Naive thymus-derived CD4-positive, alpha-beta T cell (primary cell): ENCODE measurements around the gene CCSER1. TPM values are rescaled to one million over a fixed set of nuclear protein-coding genes. Genes with fewer than 3 reads are reported as not detected.

ENCODE experiments used
- ATAC-seq: fragments of 150-1000 bp; cut with Tn5 transposase; 2 replicates; pipeline ENCODE4 v1.10.0; 2021; ENCODE audit warnings: mild to moderate bottlenecking, moderate library complexity
- CTCF ChIA-PET: fragments of 350-600 bp; sonication (Branson Sonifier 250); formaldehyde crosslinking; loops from one replicate; lab custom pipeline; 2021; ENCODE audit warnings: antibody characterized with exemption; lab: Charles Lee
- POLR2A ChIA-PET: fragments of 350-600 bp; sonication (Branson Sonifier 250); formaldehyde crosslinking; loops from one replicate; lab custom pipeline; 2021; ENCODE audit warnings: antibody characterized with exemption, inconsistent platforms; lab: Charles Lee
- DNase-seq, 9 donors: peaks; one replicate each; pipeline versions ENCODE4 v3.0.0 to v3.0.0-alpha.2; 2020 to 2022; ENCODE audit warnings: mixed read lengths in 1 of 9
- H3K27ac ChIP-seq: one replicate; pipeline ENCODE4 v1.7.0; 2013; ENCODE audit warnings: mild to moderate bottlenecking, low read depth, low read length, moderate library complexity
- H3K27me3 ChIP-seq, 2 donors: one replicate each; pipeline ENCODE4 v1.7.0; 2013; ENCODE audit warnings: low read length in 2 of 2, mild to moderate bottlenecking in 2 of 2, moderate library complexity in 2 of 2; ENCODE audit not compliant: control insufficient read depth in 2 of 2, insufficient read depth in 2 of 2
- H3K36me3 ChIP-seq, 3 experiments: 1 replicate in 2 of 3; 2 replicates in 1 of 3; pipeline ENCODE4 v1.7.0; 2013; ENCODE audit warnings: low read length in 3 of 3, mild to moderate bottlenecking in 3 of 3, moderate library complexity in 1 of 3; ENCODE audit not compliant: insufficient read depth in 3 of 3, control insufficient read depth in 2 of 3
- H3K4me1 ChIP-seq, 2 donors: one replicate each; pipeline ENCODE4 v1.7.0; 2013; ENCODE audit warnings: low read length in 2 of 2, mild to moderate bottlenecking in 2 of 2, moderate library complexity in 1 of 2; ENCODE audit not compliant: control insufficient read depth in 2 of 2, insufficient read depth in 2 of 2
- H3K4me3 ChIP-seq: 2 replicates; pipeline ENCODE4 v1.7.0; 2013; ENCODE audit warnings: mild to moderate bottlenecking, low read length
- H3K9me3 ChIP-seq, 3 experiments: 1 replicate in 2 of 3; 2 replicates in 1 of 3; pipeline ENCODE4 v1.7.0; 2013; ENCODE audit warnings: low read length in 3 of 3; ENCODE audit not compliant: control insufficient read depth in 2 of 3
- H3K27ac Mint-ChIP-seq, 9 donors: one replicate each; pipeline ENCODE4 v1.8.0; 2020 to 2022; ENCODE audit warnings: mixed read lengths in 9 of 9, mild to moderate bottlenecking in 8 of 9, moderate library complexity in 5 of 9, inconsistent platforms in 2 of 9
- H3K27me3 Mint-ChIP-seq, 5 donors: one replicate each; pipeline ENCODE4 v1.8.0; 2021 to 2022; ENCODE audit warnings: mixed read lengths in 5 of 5, mild to moderate bottlenecking in 1 of 5
- H3K36me3 Mint-ChIP-seq, 5 donors: one replicate each; pipeline ENCODE4 v1.8.0; 2020 to 2022; ENCODE audit warnings: mixed read lengths in 5 of 5, mild to moderate bottlenecking in 3 of 5, inconsistent platforms in 1 of 5
- H3K4me1 Mint-ChIP-seq, 7 donors: one replicate each; pipeline ENCODE4 v1.8.0; 2020 to 2022; ENCODE audit warnings: mixed read lengths in 7 of 7, mild to moderate bottlenecking in 3 of 7, inconsistent platforms in 1 of 7
- H3K4me3 Mint-ChIP-seq, 10 donors: one replicate each; pipeline ENCODE4 v1.8.0; 2020 to 2022; ENCODE audit warnings: mild to moderate bottlenecking in 10 of 10, mixed read lengths in 10 of 10, moderate library complexity in 6 of 10, inconsistent platforms in 2 of 10
- H3K9me3 Mint-ChIP-seq, 11 donors: one replicate each; pipeline ENCODE4 v1.8.0; 2020 to 2022; ENCODE audit warnings: mixed read lengths in 11 of 11, mild to moderate bottlenecking in 4 of 11, inconsistent platforms in 1 of 11, moderate library complexity in 1 of 11
- intact Hi-C, 2 donors: fragments of 100-400 bp; cut with micrococcal nuclease; formaldehyde crosslinking; loops; one replicate each; pipeline ENCODE4 v1.15.1; 2023
- polyA plus RNA-seq, 2 donors: library from polyadenylated mRNA; unstranded; fragments of 300-500 nt; fragmentation: Illumina TruSeq; gene quantifications; one replicate each; pipeline ENCODE4 v1.2.3, GENCODE V29; 2021
- total RNA-seq, 6 experiments: library from RNA in 5 of 6; stranded (reverse) in 5 of 6; gene quantifications; 1 replicate in 5 of 6; 2 replicates in 1 of 6; pipeline ENCODE4 v1.2.3 and lab custom pipeline; 2021 to 2026

The CCSER1 gene
- total and polyA plus RNA-seq, 7 experiments from 2014 or later: 0.30 to 4.0 (median 1.4) TPM; not detected in 3

DNA sequence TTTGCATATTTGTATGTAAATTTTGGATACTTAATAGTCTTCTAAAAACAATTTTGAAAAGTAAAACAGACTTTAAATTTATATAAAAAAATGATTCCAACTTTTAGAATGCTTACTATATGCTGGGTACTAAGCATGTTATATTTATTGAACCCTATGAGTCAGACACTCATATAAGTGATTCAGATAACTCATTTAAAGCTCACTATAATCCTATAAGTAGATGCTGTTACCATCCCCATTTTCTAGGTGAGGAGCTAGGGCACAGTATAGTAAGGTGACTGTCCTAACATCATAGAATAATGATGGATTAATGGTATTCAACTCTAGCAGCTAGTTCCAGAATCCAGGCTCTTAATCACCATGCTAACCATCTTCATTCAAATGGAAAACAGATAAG lies 1299.5 kb downstream of the CCSER1 start:
- DNase-seq (no peak), ATAC-seq (no peak)
- no peaks in the 10 kb centered on the region for H3K36me3 ChIP-seq
- H3K27ac Mint-ChIP-seq: no peak overlapping the region
- H3K4me1 Mint-ChIP-seq: no peaks in the 10 kb centered on the region
- intact Hi-C loops: no loop called here
- H3K9me3 ChIP-seq: no peaks in the 10 kb centered on the region
- no peaks in the 10 kb centered on the region for H3K4me1 ChIP-seq
- H3K27ac ChIP-seq: no peak overlapping the region
- H3K27me3 Mint-ChIP-seq: no peaks in the 10 kb centered on the region
- H3K36me3 Mint-ChIP-seq: no peaks in the 10 kb centered on the region
- POLR2A ChIA-PET: no interaction called here
- H3K4me3 Mint-ChIP-seq: no peak overlapping the region
- CTCF ChIA-PET: interaction anchor here (0.6 kb wide), 1 partner anchor 1913 kb away, joined by 3 read pairs; no protein-coding TSS in a partner anchor
- peaks cover 0 to 8% (median 4%) of the 10 kb centered on the region in 11 donors for H3K9me3 Mint-ChIP-seq
- no peak overlapping the region for H3K4me3 ChIP-seq
- no peaks in the 10 kb centered on the region for H3K27me3 ChIP-seq

DNA sequence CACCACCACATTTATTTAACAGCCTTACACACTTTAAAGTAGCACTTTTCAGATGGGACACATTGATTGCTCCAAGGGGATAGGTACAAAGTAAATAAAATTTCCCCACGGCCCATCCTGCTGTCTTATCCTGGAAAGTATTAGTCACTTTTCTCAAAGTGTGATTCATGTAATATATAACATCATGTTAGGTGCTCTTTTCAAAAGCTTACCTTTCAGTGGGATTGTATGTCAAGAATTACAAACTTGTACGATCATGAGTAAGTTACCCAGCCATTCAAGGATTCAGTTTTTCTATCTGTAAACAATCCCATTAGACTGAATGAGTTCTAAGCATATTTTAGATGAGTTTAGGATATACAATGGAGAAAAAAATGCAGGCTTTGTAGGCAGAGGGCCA lies 1300.0 kb downstream of the CCSER1 start:
- H3K4me3 ChIP-seq: no peak overlapping the region
- no peak overlapping the region for H3K27ac ChIP-seq
- CTCF ChIA-PET: interaction anchor here (0.6 kb wide), 1 partner anchor 1914 kb away, joined by 3 read pairs; no protein-coding TSS in a partner anchor
- no peaks in the 10 kb centered on the region for H3K9me3 ChIP-seq
- Mint-ChIP-seq H3K4me1 (no peaks in the 10 kb centered on the region), H3K27ac (no peak overlapping the region), H3K36me3 (no peaks in the 10 kb centered on the region), H3K27me3 (no peaks in the 10 kb centered on the region), H3K9me3 (peaks cover 1 to 13% (median 4%) of the 10 kb centered on the region in 11 donors), H3K4me3 (no peak overlapping the region)
- no peaks in the 10 kb centered on the region for H3K36me3 ChIP-seq
- intact Hi-C loops: no loop called here
- no peaks in the 10 kb centered on the region for H3K4me1 ChIP-seq
- no peaks in the 10 kb centered on the region for H3K27me3 ChIP-seq
- ATAC-seq (no peak), DNase-seq (no peak)
- POLR2A ChIA-PET: no interaction called here

DNA sequence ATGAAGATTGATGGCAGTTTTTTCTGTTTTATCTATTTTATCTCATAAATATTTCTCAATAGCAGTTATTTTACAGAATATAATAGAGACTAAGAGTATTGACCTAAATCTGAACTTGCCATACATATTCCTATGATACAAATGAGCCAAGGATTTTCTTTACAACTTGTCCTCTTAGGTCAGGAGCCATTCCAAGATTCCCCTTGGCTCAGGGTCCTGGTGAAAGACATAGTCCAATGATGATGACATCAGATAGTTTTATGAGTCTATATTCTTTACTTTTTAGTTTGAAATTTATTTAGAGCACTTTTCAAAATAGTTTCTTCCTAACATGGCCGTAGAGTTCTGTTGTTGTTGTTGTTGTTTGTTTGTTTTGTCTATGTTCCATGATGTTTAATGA lies 1307.4 kb downstream of the CCSER1 start:
- no peak for ATAC-seq
- Histone ChIP-seq H3K4me1 (no peaks in the 10 kb centered on the region), H3K36me3 (no peaks in the 10 kb centered on the region), H3K9me3 (no peaks in the 10 kb centered on the region), H3K27ac (no peak overlapping the region), H3K27me3 (no peaks in the 10 kb centered on the region), H3K4me3 (no peak overlapping the region)
- Mint-ChIP-seq H3K27me3 (no peaks in the 10 kb centered on the region), H3K4me1 (no peaks in the 10 kb centered on the region), H3K27ac (no peak overlapping the region), H3K4me3 (no peak overlapping the region), H3K9me3 (peaks cover 0 to 25% (median 8%) of the 10 kb centered on the region in 11 donors), H3K36me3 (peaks cover 0 to 4% (median 0%) of the 10 kb centered on the region in 5 donors)
- DNase-seq: no peak
- POLR2A ChIA-PET: no interaction called here
- intact Hi-C loops: no loop called here
- CTCF ChIA-PET: no interaction called here

DNA sequence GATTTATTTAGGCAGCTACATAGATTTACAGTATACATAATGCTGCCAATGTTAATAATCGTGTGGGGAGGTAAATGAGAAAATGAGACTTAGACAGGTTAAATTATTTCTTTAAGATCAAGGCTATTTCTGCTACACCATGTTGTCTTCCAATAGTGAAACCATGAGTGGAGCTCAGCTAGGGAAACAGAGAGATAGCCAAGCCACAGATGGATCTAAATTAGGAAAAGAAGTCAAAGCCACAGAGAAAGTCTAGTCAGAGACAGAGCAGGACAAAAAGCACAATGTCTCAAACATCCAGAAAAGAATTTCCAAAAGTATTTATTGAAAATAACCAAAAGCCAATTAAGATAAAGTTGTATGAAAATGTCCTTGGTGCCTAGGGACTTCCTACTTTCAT lies 1309.4 kb downstream of the CCSER1 start:
- H3K9me3 Mint-ChIP-seq: peaks cover 2 to 25% (median 10%) of the 10 kb centered on the region in 11 donors
- DNase-seq (no peak), ATAC-seq (no peak)
- H3K4me1 ChIP-seq: no peaks in the 10 kb centered on the region
- CTCF ChIA-PET: no interaction called here
- H3K4me3 ChIP-seq: no peak overlapping the region
- no peaks in the 10 kb centered on the region for H3K36me3 ChIP-seq
- POLR2A ChIA-PET: no interaction called here
- H3K27ac Mint-ChIP-seq: no peak overlapping the region
- peaks cover 0 to 4% (median 0%) of the 10 kb centered on the region in 5 donors for H3K36me3 Mint-ChIP-seq
- H3K4me3 Mint-ChIP-seq: no peak overlapping the region
- intact Hi-C loops: no loop called here
- H3K27ac ChIP-seq: no peak overlapping the region
- no peaks in the 10 kb centered on the region for H3K4me1 Mint-ChIP-seq
- no peaks in the 10 kb centered on the region for H3K27me3 Mint-ChIP-seq
- no peaks in the 10 kb centered on the region for H3K27me3 ChIP-seq
- no peaks in the 10 kb centered on the region for H3K9me3 ChIP-seq

DNA sequence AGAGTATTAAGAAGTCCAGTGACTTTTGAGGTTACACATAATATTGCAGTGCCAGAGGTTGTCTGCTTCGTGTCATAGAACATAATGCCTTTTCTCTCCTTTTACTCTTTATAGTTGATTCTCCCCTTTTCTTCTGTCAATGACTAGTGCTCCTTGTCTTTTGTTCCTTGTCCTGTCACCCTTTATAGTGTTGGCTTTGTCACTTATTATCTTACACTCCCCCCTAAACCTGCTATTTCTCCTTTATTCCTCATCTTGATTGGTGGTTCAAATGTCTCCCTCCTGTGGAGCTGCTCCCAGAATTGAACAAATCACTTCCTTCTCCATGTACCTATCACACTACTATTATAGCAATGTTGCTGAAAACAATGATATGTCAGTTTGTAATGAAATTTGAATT lies 1320.0 kb downstream of the CCSER1 start:
- no peak overlapping the region for H3K27ac Mint-ChIP-seq
- Histone ChIP-seq H3K9me3 (no peaks in the 10 kb centered on the region), H3K36me3 (no peaks in the 10 kb centered on the region), H3K27ac (no peak overlapping the region), H3K4me1 (no peaks in the 10 kb centered on the region), H3K27me3 (no peaks in the 10 kb centered on the region), H3K4me3 (no peak overlapping the region)
- ChIA-PET POLR2A (no interaction called here), CTCF (no interaction called here)
- peaks cover 3 to 24% (median 9%) of the 10 kb centered on the region in 11 donors for H3K9me3 Mint-ChIP-seq
- H3K36me3 Mint-ChIP-seq: no peaks in the 10 kb centered on the region
- DNase-seq (no peak), ATAC-seq (no peak)
- intact Hi-C loops: no loop called here
- H3K27me3 Mint-ChIP-seq: no peaks in the 10 kb centered on the region
- H3K4me3 Mint-ChIP-seq: no peak overlapping the region
- H3K4me1 Mint-ChIP-seq: no peaks in the 10 kb centered on the region

DNA sequence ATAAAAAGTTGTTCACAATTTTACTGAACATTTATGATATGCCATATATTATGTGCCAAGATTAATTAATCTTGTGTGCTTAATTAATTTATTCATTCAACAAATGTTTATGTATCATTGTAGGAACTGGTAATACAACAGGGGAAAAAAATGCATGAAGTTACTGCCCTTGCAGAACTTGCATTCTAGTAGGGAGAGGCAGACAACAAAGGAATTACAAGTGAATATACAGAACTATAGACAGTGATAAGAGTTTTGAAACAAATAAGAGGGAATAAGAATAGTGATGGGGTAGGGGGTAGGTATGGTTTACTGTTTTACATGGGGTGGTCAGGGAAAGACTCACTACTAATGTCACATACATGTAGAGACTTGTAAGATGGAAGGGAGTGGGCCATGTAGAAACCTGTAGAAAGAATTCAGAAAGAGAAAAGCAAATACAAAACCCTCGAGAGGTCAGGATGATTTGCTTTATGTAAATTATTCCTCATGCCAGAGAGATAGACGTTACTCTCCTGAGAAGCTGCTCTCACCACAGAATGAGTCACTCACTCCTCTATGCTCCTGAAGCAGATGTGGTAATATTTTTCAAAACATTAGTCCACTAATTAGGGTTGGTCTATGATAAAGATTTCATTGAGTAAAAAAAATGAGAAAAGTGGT lies 1321.6 kb downstream of the CCSER1 start:
- Mint-ChIP-seq H3K4me1 (no peaks in the 10 kb centered on the region), H3K9me3 (peaks cover 1 to 24% (median 10%) of the 10 kb centered on the region in 11 donors), H3K36me3 (no peaks in the 10 kb centered on the region), H3K27me3 (no peaks in the 10 kb centered on the region), H3K27ac (no peak overlapping the region), H3K4me3 (no peak overlapping the region)
- POLR2A ChIA-PET: no interaction called here
- no peaks in the 10 kb centered on the region for H3K27me3 ChIP-seq
- ATAC-seq (no peak), DNase-seq (no peak)
- intact Hi-C loops: no loop called here
- no peaks in the 10 kb centered on the region for H3K4me1 ChIP-seq
- no peaks in the 10 kb centered on the region for H3K36me3 ChIP-seq
- H3K27ac ChIP-seq: no peak overlapping the region
- no peak overlapping the region for H3K4me3 ChIP-seq
- CTCF ChIA-PET: no interaction called here
- no peaks in the 10 kb centered on the region for H3K9me3 ChIP-seq

DNA sequence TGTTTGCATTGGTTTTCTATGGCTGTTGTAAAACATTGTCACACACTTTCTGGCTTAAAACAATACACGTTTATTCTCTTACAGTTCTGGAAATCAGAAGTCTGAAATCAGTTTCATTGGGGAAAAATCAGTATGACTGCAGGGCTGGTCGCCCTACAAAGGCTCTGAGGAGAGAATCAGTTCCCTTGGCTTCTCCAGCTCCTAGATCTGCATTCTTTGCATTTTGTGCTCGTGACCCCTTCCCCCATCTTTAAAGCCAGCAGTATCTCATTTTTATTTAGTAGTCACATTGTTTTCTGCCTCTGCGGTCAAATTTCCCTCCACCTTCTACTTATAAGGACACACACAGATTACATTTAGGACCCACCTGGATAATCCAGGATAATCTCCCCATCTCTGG lies 1326.9 kb downstream of the CCSER1 start:
- intact Hi-C loops: no loop called here
- ATAC-seq (no peak), DNase-seq (no peak)
- Mint-ChIP-seq H3K27me3 (no peaks in the 10 kb centered on the region), H3K27ac (no peak overlapping the region), H3K4me3 (no peak overlapping the region), H3K4me1 (no peaks in the 10 kb centered on the region), H3K36me3 (no peaks in the 10 kb centered on the region), H3K9me3 (peaks cover 0 to 13% (median 5%) of the 10 kb centered on the region in 11 donors)
- H3K27ac ChIP-seq: no peak overlapping the region
- ChIA-PET CTCF (no interaction called here), POLR2A (no interaction called here)
- H3K27me3 ChIP-seq: no peaks in the 10 kb centered on the region
- no peak overlapping the region for H3K4me3 ChIP-seq
- no peaks in the 10 kb centered on the region for H3K36me3 ChIP-seq
- no peaks in the 10 kb centered on the region for H3K9me3 ChIP-seq
- no peaks in the 10 kb centered on the region for H3K4me1 ChIP-seq
